OCI-M1 (cell line): ENCODE results near the gene GRIK4.

Experiments
- DNase-seq: peaks from one replicate; lab custom pipeline; 2025; lab: John Stamatoyannopoulos, UW

The GRIK4 gene

DNA sequence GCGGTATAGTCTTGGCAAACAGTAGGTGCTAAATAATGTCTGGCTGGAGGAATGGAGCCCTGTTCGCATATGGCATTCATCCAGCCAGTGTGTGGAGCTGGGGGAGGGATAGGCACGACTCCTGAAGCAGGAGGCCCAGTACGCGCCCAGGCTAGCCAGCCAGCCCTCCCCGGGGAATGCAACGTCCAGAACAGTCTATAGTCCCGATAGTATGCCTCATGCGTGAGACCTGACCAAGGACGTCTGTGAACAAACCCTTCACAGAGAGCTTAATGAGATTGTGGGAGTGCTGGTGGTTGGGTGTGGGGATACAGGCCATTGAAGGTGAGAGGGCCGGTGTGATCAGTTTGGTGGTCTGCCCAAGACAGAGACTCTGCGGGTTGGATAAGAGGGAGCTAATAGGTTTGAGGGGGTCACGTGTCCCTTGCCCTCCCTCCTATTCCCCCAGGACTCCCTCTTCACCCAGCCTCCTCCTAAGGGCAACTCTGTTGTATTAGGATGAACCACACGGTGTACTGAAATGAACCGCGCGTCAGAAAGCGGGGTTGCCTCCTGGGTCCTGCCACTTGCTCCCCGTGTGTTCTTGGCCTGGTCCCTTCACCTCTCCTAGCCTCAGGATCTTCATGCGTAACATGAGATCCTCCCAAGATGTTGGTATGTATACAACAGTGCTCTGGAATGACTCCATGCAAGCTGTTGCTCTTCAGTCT, 987 bp upstream of the GRIK4 start:
- no peak for DNase-seq

DNA sequence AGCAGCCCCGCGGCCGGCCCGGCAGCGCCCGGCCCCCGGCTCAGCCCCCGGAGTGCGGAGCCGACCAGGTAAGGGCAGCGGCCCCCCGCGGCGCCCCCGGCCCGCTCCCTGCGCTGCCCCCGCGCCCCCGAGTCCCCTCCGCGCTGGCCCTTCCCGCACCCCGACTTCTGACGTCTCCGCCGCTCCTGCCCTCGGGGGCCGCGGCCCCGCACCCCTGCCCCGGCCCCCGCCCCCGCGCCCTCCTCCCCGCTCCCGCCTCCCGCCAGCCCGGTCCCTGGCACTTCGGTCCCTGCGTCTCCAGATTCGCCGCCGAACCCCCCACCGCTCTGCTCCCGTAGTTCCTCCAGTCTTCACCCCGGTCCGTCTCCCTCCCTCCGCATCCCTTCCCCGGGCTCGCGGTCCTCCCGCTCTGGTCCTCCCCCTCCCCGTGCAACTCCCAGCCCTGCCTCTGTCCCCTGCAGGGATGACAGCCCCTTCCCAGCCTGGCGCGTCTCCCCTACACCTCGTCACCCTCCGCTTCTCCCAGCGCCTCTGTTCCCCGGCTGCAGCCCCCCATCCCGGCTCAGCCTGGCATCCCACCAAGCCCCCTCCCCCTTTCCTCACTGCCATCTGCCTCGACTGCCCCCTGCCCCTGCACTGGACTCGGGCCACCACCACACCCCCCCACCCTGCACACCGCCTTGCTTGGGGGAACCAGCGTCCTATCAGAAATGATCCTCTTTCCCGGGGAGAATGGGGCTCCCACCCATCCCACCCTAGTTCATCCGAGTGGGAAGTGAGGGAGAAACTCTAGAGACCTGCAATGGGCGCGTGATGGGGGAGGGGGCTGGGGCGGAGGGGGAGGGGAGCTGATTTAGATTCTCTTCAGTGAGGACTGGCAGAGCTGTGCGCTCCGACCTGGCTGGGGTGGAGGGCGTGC, 531 bp downstream of the GRIK4 start:
- DNase-seq, result no peak

DNA sequence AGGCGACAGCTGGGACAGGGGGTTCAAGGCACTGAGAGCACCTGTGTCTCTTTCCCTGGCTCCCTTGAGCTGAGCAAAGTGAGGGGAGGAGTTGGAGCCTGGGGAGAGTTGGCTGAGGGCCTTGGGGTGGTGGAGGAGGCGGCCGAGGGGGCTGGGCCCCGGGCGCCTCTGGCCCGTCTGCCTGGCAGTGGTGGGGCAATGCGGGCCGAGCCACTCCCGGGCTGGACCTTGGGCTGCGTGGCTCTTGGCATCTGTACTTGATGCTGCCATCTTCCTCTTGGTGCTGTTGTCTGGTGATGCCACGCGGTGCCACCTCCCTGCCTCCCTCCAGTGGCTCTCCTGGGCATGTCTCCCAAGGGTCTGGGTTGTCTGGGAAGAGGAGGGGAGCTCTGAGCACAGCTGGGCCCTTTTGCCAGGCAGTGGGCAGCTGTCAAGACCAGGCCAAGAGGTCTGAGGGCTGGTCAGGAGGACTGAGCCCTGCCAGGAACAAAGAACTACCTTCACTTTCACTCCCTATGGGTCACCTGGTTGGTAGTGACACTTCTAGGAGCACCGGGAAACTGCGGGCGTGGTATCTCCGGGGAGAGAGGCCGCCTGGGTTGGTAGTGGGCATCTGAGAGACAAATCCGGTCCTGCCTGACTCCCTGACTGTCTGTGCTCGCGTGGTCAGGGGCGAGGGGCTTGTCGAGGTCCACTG, 1.3 kb downstream of the GRIK4 start:
- no peak for DNase-seq

DNA sequence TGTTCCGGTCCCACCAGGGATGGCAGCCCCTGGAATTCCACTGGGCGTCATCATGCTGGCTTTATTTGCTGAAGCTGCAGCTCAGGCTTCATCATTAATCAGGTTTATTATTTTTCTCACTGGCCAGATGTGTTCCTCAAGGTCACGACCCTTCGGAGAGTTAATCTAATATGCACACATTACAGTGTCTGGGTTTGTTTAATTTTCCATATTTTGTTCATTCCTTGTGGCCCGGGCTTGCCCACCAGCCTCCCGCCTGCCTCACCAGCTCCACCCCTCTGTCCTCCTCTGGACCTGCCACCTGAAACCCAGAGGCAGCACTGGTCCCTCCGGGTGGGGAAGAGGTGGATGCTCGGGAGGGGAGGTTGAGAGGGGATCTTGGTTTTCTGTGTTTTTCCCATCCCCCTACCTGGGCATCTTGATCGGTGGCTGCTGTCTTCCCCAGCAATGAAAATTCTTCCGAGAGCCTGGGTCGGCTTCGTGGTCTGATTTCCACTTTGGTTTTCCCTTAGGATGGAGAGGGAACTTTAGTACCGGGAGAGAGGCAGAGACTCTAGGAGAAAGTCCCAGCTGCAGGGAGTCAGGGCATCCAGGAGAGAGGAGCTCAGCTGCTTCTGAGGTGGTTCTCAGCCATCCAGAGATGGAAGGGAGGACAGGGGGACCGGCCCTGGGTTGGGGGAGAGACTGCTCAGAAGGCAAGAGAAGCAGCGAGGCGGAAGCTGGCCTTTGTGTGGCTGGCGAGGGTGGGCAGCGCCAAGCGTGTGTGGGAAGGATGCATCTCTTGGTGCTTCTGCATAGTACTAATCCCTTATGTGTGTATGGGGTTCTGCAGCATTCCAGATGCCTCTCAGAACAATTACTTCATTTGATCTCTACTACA, 2.1 kb downstream of the GRIK4 start:
- no peak for DNase-seq

DNA sequence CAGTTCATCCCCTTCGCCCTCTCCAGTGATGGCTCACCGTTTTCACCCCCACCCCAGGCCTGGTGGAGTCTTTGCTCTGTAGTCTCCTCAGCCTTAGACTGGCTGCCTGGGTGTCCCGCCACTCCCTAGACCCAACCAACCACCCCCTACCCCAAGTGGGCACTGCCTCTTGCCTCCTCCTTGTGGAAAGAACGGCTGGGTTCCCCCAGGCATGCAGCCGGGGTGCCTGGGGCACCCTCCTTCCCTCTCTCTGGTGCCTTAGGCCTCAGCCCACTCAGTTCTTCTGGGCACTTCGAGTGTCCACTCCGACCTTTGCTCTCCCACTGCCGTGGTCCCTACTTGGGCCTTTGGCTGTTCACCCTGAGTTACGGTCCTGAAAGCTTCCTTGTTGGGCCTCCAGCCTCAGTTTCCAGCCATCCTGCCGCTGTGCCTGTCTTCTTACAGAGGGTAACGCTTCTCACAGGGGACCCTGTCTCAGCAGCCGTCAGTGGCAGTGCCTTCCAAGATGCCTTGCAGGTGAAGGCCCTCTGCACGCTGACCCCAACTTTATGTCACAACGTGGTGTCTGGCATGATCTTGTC, 3.1 kb downstream of the GRIK4 start:
- DNase-seq, result no peak

DNA sequence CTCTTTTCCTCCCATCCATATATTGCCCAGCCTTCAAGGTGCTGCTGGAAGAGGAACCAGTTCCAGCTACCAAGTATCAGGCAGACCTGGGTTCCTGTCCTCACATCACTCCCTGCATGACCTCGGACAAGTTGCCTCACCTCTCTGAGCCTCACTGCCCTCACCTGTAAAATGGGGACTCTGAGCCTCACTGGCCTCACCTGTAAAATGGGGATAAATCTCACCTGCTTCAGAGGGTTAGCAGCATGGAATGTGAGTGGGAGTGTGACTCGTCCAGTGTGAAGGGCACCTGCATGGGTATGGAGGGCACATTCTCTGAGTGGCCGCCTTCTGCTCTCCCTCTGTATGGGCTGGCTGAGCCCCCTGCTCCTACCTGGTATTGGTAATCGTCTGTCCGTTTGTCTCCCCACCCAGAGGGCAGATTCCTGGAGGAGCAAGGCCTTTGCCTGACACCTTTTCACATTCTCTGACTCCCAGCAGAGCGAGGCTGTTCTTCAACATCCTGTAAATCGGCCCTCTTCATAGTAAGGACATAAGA, 3.7 kb downstream of the GRIK4 start:
- no peak for DNase-seq

DNA sequence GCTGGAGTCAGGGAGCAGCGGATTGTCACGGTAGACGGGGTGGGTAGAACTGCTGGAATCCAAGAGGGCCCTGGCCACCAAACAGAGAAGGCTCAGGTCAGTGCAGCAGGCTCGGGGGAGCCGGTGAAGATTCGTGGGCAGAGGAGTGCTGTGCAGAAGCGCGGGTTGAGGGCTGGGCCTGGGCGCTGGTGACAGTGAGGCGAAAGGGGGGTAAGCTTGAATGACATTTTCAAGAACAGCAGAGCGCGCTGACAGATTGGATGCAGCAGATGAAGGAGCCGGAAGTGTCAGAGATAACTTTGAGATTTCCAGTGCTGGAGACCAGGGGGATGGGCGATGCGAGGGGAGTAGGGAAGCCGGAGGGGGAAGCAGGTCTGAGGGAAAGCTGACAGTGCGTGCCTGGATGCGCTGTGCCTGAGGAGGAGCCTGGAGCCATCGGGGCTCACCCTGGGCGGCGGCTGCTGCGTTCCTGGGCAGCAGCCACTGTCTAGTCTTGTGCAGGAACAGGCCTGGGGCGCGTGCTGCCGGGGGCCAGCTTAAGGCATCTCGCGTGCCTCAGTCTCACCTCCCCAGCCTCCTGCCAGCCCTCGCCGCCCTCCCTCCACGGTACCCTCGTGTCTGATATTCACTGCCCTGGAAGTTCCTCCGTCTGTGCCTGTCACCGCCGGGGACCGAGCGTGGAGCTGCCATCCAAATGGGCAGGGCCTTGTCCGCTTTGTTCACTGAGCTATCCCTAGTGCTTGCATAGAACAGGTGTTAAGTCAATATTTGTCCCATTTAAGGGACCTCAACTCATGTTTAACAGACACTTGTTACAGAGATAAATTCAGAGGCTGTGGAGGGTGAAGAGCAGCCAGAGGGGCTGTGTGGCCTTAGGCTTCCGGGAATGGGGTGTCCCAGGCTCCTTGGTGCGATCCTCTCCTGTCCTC, 5.2 kb downstream of the GRIK4 start:
- no peak for DNase-seq

DNA sequence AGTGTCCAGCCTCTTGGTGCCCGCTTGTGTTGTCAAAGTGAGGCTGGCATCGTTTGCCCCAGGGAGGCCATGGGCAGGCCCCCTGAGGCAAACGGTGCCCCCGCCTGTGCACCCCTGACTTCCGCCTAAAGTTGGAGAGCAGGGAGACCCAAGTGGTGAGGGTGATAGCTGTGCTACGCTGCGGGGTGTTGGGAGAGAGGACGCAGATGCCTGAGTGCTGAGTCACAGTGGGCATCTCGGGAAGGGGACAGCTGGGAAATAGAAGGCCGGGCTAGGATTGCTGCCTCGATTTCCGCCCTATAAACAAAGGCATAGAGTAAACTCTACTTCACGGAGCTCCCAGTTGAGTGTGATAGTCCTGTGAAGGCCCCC, 5.8 kb downstream of the GRIK4 start:
- DNase-seq, result no peak

DNA sequence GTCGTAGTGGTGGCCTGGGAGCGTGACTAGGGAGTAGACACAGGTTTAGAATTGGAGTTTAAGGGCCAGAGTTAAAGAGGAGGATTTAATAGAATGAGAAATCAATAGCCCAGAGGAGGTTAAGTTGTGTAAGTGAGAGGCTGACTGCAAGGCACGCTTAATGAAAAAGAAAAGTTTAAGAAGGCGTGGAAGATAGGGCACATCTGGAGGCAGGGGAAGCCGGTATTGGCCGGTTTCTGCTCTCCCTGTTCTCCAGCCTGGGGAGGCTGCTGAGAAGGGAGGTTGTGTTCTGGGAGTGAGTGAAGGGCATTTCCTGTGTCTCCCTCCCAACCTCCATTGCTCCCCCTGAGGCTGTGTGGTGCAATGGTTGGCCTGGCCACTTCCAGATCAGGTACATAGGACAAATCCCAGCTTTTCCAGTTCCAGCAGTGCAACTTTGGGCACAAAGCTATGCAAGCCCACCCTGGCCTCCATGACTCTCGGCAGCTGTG, 6.3 kb downstream of the GRIK4 start:
- no peak for DNase-seq

DNA sequence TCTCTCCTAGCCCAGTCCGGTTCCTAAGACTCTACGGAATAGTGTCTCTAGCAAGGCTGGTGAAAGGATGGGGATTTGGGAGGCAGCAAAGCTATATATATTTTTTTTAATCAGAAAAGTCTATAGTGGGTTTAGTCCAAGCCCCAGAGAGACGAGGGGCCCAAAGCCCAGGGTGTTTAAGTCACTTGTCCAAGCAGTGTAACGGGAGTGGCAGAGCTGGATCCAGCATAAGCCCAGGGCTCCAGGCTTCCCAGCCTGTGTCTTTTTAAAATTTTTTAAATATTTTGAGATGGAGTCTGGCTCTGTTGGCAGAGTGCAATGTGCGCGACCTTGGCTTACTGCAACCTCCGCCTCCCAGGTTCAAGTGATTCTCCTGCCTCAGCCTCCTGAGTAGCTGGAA, 6.8 kb downstream of the GRIK4 start:
- DNase-seq, result no peak

DNA sequence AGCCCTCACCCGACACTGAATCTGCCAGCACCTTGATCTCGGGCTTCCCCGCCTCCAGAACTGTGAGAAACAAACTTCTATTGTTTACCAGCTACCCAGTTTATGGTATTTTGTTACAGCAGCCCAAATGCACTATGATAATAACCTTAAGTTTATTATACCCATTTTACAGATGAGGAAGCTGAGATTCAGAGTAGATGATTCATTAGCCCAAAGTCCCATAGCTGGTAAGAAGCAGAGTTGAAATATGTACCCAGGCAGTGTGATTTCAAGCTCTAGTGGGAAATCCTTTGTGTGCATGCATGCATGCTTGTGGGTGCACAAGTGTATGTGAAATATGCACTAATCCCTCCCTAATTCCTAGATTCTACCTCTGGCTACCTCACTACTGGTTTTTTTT, 7.9 kb downstream of the GRIK4 start:
- no peak for DNase-seq

DNA sequence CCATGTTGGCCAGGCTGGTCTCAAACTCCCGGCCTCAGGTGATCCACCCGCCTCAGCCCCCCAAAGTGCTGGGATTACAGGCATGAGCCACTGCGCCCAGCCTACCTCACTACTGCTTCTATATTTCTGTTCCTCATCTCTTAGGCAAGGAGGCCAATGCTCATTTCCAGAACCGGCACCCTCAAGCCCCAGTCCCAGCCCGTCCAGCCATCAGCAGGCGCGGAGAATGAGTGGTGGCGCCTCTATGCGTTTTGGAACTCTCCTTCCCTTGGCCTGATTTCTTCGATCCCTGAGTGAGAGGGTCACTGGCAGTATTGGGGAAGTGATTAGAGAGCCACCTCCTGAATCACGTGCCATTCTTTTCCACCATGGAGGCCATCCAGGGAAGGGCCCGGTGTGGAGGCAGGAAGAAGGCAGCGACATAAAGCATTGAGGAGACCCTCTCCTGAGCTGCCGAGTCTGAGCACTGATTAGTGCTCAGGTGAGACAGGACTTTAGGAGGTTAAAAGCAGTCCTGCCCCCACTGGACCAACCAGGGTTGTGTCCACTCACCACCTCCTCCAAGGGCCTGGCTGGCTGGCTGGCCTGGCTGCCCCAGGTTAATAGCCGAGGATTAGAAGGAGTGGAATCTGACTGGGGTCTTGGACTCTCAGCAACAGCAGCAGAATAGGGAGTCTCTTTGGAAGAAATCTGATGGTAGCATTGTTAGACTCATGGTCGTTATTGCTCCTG, 8.7 kb downstream of the GRIK4 start:
- DNase-seq, result no peak

DNA sequence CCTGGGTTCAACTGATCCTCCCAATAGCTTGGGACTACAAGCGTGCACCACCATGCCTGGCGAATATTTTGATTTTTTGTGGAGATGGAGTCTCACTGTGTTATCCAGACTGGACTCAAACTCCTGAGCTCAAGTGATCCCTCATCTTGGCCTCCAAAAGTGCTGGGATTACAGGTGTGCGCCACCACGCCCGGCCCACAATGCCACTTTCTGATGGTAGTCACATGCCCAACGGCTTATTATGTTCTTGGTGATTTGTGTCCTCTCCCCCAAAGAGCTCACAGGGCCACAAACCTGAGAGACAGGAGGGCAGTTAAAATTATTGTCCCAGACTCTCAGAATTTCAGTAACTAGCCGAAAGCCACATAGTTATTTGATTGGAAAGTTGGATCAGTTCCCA, 9.6 kb downstream of the GRIK4 start:
- DNase-seq, result no peak

DNA sequence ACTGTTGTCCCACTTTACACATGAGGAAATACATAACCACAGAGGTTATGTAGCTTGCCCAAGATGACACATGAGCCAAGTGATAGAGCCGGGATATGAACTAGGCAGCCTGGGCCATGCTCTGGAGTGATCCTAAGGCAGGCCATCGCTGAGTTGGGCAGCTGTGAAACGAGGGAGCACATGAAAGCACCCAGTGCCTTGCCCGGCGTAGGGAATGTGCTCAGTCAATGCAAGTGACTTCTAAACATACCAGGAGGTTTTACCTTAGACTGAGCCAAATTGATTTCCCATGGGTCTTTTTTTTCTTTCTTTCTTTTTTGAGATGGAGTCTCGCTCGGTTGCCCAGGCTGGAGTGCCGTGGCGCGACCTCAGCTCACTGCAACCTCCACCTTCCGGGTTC, 10.5 kb downstream of the GRIK4 start:
- DNase-seq, result no peak

DNA sequence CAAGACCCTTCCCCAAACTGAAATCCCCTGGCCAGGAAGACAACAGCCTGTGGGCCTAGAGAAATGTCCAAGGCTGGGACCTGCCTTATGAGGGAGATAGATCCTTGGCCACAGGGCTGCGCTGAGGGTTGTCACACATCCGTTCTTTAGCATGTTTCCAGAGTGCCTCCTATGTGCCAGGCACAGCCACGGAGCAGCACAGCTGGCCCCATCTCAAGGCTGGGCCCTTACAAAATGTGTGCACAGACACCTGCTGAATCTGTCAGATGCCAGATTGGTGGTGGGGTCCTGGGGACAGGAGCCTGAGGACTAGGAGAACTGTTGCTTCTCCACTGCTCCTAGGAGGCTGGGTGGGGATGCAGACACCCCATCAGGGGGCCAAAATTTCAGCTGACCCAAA, 11.2 kb downstream of the GRIK4 start:
- no peak for DNase-seq

DNA sequence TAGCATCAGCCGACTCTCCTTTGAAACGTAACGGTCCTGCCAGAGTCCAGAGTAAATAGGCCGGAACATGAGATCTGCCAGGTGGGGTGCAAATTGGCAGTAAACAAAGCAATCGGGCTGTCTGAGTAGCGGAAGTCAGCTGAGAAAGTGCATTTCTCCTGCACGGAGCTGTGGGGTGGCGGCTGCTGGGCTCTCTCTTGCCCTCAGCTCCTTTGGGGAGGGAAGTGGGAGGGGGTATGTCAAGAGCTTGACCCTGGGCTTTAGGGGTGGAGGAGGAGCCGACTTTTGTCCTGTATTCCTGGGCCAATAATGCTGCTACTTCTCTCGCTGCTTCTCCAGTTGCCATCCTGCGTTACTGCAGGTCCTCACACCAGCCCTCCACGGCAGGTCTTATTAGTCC, 11.6 kb downstream of the GRIK4 start:
- no peak for DNase-seq

DNA sequence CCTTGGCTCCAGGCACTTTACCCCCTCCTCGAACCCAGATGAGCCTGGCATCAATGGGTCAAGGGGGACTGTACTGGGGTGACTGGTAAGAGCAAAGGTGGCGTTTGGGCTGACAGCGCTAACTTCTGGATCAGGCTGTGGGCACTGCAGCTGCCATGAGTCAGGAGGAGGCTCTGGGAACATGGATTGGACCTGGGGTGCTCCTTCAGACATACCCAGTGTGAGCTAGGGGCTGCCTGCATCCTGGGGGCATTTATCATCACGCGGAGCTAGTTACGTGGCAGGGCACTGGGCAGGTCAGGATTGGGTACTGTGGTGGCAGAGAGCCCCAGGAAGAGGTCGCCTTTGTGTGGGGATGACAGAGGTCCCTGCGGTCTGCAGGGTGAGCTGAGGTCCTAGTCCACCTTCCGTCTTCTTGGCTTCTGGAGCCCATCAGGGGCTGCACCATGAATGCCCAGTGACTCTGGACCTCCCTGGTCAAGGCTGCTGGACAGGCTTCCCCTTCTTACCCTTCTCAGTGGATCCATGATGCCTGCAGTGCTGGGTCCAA, 13.1 kb downstream of the GRIK4 start:
- no peak for DNase-seq

DNA sequence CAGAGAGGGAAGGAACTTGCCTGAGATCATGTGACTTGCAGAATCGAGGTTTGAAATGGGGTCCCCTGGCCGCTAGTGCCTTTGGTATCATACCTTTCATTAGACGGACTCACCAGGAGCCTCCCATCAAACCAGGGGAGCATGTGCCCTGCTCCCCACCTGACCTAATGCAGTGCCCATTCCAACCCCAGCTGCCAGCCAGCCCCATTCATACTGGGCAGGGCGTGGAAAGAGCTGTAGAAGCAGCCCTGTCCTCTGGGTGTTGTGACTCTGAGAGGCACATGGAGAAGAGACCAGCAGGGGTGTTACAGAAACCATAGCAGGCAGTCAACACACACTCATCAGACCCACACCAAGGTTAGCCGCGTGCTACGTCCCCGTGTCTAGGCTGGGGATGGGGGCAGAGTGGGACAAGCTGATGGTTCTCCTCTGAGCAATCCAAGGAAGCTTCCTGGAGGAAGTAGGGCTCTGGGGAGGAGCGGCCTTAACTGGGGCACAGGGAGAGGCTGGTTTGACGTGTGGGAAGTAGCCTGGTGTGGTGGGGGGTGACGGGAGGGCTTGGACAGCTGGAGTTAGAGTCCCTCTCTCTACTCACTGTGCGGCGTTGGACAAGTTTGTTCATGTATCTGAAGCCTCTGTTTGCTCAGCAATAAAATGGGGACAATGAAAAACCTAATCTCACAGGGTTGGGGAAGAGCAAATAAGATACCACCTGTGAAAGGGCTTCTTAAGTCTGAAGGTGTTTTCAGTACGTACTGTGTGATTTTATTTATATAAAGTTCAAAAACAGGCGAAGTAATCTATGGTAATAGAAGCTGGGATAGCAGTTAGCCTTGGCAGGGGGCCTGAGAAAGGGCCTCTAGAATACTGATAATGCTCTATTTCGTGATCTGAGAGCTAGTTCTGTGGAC, 14.0 kb downstream of the GRIK4 start:
- DNase-seq, result no peak
